ENCODE measurements around the gene ANKRD55.

GRCh38 chr5:56185768-56186311 lies 47.3 kb downstream of the ANKRD55 start:
- TF ChIP-seq, protein P1, sequence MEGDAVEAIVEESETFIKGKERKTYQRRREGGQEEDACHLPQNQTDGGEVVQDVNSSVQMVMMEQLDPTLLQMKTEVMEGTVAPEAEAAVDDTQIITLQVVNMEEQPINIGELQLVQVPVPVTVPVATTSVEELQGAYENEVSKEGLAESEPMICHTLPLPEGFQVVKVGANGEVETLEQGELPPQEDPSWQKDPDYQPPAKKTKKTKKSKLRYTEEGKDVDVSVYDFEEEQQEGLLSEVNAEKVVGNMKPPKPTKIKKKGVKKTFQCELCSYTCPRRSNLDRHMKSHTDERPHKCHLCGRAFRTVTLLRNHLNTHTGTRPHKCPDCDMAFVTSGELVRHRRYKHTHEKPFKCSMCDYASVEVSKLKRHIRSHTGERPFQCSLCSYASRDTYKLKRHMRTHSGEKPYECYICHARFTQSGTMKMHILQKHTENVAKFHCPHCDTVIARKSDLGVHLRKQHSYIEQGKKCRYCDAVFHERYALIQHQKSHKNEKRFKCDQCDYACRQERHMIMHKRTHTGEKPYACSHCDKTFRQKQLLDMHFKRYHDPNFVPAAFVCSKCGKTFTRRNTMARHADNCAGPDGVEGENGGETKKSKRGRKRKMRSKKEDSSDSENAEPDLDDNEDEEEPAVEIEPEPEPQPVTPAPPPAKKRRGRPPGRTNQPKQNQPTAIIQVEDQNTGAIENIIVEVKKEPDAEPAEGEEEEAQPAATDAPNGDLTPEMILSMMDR (IDR thresholded peaks at IDR 0.05 in 8 of 11, conservative IDR thresholded peaks at IDR 0.05 in 3 of 11): no peak
- TF ChIP-seq POLR2AphosphoS5 (IDR thresholded peaks at IDR 0.05): no peak
